GM21515 (cell line): ENCODE data around the gene CAPN11.

Experiments
- ATAC-seq: cut with Tn5 transposase; IDR thresholded peaks from one replicate; pipeline ENCODE4 v1.9.1; 2021; ENCODE audit not compliant: unreplicated experiment

CAPN11 gene

GRCh38 chr6:44152533-44152932, 6.1 kb upstream of the CAPN11 start:
- ATAC-seq, result no peak

GRCh38 chr6:44154067-44154466, 4.6 kb upstream of the CAPN11 start:
- ATAC-seq, result no peak

DNA sequence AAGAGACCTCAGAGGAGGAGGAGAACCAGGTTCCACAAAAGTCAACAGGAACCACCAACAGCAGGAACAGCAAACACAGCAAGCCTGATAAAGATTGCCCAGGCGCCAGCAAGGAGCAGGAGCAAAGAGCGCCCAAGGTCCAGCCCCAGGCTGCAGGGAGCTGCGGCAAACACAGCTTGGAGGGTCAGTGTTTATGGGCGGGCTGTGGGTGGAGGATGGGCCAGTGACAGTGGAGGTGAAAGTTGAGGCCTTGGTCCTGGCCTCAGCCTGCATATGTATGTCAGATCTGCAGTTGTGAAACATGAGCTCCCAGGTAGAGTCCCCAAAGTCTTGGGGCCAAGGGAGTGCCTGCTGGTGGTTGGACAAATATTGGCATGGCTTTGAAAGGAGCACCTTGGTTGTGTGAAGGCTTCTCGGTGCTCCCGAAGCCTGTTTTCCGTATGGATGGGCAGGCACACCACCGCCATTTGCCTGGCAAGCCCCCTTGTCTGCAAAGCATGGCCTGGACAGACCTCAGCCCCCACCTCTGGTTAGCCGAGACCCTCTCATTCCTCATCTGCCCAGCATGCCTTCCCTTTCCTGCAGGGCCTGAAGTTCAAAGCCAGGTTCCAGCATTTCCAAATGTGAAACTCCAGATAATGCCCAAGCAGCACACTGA, 2.0 kb upstream of the CAPN11 start:
- no peak for ATAC-seq

DNA sequence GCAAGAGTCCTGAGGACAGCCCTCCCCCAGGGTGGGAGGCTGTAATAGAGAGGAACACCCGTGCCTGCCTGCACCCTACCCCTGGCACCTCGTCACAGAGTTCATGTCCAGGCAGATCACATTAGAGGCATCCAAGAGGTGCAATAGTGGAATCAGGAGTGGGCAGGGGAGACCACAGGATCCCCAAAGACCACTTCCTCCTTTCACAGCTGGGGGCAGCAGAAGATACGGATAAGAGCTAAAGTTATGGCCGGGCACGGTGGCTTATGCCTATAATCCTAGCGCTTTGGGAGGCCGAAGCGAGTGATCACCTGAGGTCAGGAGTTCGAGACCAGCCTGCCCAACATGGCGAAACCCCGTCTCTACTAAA, 1.5 kb upstream of the CAPN11 start:
- ATAC-seq, result no peak

GRCh38 chr6:44161997-44162338, 3.3 kb downstream of the CAPN11 start:
- no peak for ATAC-seq

- no peak for ATAC-seq
Observed at GRCh38 chr6:44162876-44163625, 4.4 kb downstream of the CAPN11 start.

- ATAC-seq, result no peak
Observed at GRCh38 chr6:44166116-44166515, 7.5 kb downstream of the CAPN11 start.

GRCh38 chr6:44166591-44167184, 8.1 kb downstream of the CAPN11 start:
- no peak for ATAC-seq

- ATAC-seq, result no peak
Observed at GRCh38 chr6:44167567-44167966, 8.9 kb downstream of the CAPN11 start.

DNA sequence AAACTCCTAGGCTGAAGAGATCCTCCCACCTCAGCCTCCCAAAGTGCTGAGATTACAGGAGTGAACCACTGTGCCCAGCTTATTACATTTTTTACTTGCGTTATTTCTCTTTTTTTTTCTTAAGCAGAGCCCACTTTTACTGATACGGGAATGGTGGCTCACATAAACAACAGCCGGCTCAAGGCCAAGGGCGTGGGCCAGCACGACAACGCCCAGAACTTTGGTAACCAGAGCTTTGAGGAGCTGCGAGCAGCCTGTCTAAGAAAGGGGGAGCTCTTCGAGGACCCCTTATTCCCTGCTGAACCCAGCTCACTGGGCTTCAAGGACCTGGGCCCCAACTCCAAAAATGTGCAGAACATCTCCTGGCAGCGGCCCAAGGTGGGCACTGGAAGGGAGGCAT, 10.5 kb downstream of the CAPN11 start:
- no peak for ATAC-seq

- no peak for ATAC-seq
Observed at GRCh38 chr6:44169886-44170570, 11.4 kb downstream of the CAPN11 start.

- no peak for ATAC-seq
Observed at GRCh38 chr6:44171899-44172546, 13.4 kb downstream of the CAPN11 start.

GRCh38 chr6:44172731-44173500, 14.3 kb downstream of the CAPN11 start:
- ATAC-seq, result peak; percentile 54

DNA sequence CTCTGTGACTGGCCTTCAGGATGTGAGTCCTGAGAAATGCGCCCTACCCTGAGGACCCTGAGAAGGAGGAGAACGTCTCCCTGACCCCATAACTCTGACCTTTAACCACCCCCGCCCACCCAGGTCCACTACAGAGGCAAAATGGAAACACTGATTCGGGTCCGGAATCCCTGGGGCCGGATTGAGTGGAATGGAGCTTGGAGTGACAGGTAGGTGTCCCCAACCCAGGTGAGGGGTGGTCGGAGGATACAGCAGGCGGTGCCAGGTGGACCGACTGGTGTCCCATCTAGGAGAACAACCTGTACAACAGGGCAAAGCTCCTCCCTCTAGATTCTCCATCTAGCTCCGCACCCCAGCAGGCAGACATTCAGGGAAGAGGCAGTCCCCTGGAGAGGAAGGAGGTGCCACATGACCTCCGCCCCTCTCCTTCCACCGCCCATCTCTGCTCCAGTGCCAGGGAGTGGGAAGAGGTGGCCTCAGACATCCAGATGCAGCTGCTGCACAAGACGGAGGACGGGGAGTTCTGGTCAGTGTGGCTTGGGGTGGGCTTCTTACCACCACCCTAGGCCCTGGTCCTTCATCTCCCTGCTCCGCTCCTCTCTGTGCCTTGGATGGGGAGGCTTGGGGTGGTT, 17.6 kb downstream of the CAPN11 start:
- no peak for ATAC-seq

DNA sequence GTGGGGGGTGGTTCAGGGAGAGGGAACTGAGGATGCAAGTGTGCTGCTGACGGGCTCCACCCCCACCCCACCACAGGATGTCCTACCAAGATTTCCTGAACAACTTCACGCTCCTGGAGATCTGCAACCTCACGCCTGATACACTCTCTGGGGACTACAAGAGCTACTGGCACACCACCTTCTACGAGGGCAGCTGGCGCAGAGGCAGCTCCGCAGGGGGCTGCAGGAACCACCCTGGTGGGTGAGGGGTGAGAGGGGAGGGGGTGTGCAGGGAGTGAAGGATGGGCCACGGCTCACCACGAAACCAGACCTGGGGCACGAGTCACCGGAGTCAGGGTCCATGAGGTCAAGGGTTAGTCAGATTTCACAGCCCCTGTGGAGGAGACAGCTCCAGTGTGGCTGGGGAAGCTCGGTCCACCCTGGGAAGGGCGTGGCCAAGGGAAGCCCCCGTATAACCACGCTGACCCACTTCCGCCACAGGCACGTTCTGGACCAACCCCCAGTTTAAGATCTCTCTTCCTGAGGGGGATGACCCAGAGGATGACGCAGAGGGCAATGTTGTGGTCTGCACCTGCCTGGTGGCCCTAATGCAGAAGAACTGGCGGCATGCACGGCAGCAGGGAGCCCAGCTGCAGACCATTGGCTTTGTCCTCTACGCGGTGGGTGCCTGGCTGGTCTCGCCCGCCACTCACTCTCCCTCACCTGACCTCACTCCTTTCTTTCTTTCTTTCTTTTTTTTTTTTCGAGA, 18.3 kb downstream of the CAPN11 start:
- peak; percentile 40 for ATAC-seq

- ATAC-seq, result no peak
Observed at GRCh38 chr6:44177691-44178423, 19.2 kb downstream of the CAPN11 start.

DNA sequence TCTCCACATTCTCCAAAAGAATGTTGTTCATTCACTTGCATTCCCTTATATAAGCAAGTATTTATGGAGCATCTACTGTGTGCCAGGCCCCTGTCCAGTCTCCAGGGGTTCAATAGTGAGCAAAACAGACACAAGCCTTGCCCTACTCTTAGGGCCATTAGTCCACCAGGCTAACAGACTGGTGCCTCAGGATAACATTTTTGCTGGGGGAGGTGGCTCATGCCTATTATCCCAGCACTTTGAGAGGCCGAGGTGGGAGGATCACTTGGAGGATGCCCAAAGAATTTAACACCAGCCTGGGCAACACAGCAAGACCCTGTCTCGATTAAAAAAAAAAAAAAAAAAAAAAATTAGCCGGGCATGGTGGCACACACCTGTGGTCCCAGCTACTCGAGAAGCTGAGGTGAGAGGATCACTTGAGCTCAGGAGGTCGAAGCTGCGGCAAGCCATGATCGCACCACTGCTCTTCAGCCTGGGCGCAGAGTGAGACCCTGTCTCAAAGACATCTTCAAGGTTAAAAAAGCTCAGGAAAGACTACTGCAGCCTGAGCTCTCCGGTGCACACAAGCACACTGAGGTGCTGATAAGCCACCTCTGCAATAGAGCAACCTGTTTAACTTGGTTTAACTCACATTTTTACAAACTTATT, 19.9 kb downstream of the CAPN11 start:
- ATAC-seq, result no peak

DNA sequence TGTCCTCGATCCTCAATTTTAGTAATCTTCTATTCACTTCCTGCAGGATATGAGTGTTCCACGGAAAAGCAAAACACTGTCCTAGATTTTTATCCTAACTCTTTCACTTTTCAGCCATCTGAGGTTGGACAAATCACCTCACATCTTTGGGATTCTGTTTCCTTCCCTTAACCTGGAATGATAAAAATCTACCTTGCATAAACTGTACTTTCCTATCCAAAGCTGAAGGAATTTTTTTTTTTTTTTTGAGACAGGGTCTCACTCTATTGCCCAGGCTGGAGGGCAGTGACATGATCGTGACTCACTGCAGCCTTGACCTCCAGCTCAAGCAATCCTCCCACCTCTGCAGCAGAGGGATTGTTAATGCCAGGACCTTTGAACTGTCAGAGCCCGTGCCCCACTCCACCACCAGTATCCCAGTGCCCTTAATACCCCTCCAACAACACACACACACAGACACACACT, 20.5 kb downstream of the CAPN11 start:
- ATAC-seq, result no peak
